Activated CD8-positive, alpha-beta memory T cell treated with anti-CD3 and anti-CD28 coated beads, Interleukin-2, amount 50 U/mL, for 1 hour (primary cell): ENCODE measurements around the gene MAP4K2.

Experiments used
- DNase-seq: peaks from one replicate; pipeline ENCODE4 v3.0.0-alpha.2; 2020; ENCODE audit errors: extremely low read depth

The MAP4K2 gene

GRCh38 chr11:64791781-64792291 is 11.2 kb downstream of the MAP4K2 start:
- no peak for DNase-seq

- no peak for DNase-seq
Measured at GRCh38 chr11:64790205-64791095, 12.6 kb downstream of the MAP4K2 start.

- DNase-seq: no peak
Measured at GRCh38 chr11:64789331-64790204, 13.4 kb downstream of the MAP4K2 start.

GRCh38 chr11:64788321-64789215 is 14.4 kb downstream of the MAP4K2 start:
- DNase-seq: no peak

- no peak for DNase-seq
Measured at GRCh38 chr11:64787526-64788320, 15.3 kb downstream of the MAP4K2 start.

GRCh38 chr11:64786308-64786707 is 16.7 kb downstream of the MAP4K2 start:
- DNase-seq: no peak

GRCh38 chr11:64784813-64785581 is 18.0 kb downstream of the MAP4K2 start:
- no peak for DNase-seq

GRCh38 chr11:64778473-64779298 is 24.3 kb downstream of the MAP4K2 start, which contains the start of gene SF1:
Gene SF1 (minus strand): TSS chr11:64778542. CDS start chr11:64778392, 150 bp downstream.
- DNase-seq: peak; percentile 100

GRCh38 chr11:64778223-64778472 is 24.9 kb downstream of the MAP4K2 start:
- DNase-seq: no peak

GRCh38 chr11:64777449-64778222 is 25.4 kb downstream of the MAP4K2 start:
- DNase-seq: peak; percentile 56

- no peak for DNase-seq
Measured at GRCh38 chr11:64776875-64777274, 26.1 kb downstream of the MAP4K2 start.

- no peak for DNase-seq
Measured at GRCh38 chr11:64776425-64776824, 26.6 kb downstream of the MAP4K2 start.

- no peak for DNase-seq
Measured at GRCh38 chr11:64774144-64774543, 28.9 kb downstream of the MAP4K2 start.

- DNase-seq: no peak
Measured at GRCh38 chr11:64772303-64773018, 30.6 kb downstream of the MAP4K2 start.

- no peak for DNase-seq
Measured at GRCh38 chr11:64771861-64772260, 31.2 kb downstream of the MAP4K2 start.

- no peak for DNase-seq
Measured at GRCh38 chr11:64770120-64770519, 32.9 kb downstream of the MAP4K2 start.

GRCh38 chr11:64769283-64769682 is 33.7 kb downstream of the MAP4K2 start:
- DNase-seq: no peak

- DNase-seq: no peak
Measured at GRCh38 chr11:64768300-64768694, 34.7 kb downstream of the MAP4K2 start.
